ENCODE measurements around the gene DDX27. TPM values are rescaled to one million over a fixed set of nuclear protein-coding genes. Genes with fewer than 3 reads are reported as not detected.

DDX27 gene
- total and polyA plus RNA-seq, 2 of the 13 experiments (the other 11 are each of a cell fraction or from before 2014, with no cell fraction given): 42.6 to 72.8 TPM

DNA sequence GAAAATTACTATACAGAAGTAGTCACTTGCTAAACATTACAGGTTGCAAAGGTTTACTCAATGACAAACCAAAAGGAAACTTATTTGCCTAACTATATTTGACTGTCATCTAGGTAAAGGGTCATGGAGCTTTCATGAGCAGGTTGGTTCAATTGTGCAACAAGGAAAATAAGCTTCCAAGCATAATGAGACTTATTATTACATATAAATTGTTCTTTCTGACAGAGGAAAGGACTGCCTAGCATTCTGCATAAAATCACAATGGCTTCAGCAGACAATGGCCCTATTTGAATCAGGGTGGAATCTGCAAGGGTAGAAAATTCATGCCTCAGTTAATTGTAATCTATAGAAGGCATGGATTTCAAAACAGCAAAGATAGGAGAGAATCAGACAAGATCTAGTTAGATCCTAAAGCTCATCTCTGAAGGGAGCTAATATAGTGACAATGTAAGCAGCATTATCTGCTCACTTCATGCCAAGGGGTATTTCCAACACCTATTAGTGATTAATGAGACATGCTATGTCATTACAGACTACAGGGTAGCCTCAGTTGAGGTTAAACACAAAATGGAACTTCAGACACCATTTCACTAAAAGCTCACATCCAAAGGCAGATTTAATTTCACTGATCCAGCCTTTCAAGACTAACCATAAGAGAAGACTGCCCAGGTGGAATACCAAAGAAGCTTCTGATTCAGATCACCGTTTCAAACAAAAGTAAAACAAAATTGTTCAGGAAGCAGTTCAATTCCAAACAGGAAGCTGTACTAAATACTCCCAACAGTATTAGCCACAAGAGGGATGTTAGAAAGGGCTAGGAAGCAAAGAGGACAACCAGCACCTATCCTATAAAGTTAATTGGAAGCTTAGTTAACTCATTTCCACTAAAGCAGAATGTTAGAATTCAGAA is 39.6 kb upstream of the DDX27 start (continued):
- TF ChIP-seq, protein P1, sequence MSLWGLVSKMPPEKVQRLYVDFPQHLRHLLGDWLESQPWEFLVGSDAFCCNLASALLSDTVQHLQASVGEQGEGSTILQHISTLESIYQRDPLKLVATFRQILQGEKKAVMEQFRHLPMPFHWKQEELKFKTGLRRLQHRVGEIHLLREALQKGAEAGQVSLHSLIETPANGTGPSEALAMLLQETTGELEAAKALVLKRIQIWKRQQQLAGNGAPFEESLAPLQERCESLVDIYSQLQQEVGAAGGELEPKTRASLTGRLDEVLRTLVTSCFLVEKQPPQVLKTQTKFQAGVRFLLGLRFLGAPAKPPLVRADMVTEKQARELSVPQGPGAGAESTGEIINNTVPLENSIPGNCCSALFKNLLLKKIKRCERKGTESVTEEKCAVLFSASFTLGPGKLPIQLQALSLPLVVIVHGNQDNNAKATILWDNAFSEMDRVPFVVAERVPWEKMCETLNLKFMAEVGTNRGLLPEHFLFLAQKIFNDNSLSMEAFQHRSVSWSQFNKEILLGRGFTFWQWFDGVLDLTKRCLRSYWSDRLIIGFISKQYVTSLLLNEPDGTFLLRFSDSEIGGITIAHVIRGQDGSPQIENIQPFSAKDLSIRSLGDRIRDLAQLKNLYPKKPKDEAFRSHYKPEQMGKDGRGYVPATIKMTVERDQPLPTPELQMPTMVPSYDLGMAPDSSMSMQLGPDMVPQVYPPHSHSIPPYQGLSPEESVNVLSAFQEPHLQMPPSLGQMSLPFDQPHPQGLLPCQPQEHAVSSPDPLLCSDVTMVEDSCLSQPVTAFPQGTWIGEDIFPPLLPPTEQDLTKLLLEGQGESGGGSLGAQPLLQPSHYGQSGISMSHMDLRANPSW (CRISPR knock-in tag; IDR thresholded peaks at IDR 0.05; ENCODE audit: borderline replicate concordance): no peak
- 0 out of 2 replicates have a peak, but pooled peaks have one; percentile 46 for TF ChIP-seq ZBTB7B (CRISPR knock-in tag; IDR thresholded peaks at IDR 0.05)
- TF ChIP-seq AHR (CRISPR knock-in tag; IDR thresholded peaks at IDR 0.05): no peak
- no peak for TF ChIP-seq TBL1XR1 (IDR thresholded peaks at IDR 0.05; ENCODE audit: borderline replicate concordance, low read length, partially characterized antibody)
- no peak for TF ChIP-seq JARID2 (CRISPR knock-in tag; IDR thresholded peaks at IDR 0.05; ENCODE audit: insufficient replicate concordance)
- TF ChIP-seq, protein P2, sequence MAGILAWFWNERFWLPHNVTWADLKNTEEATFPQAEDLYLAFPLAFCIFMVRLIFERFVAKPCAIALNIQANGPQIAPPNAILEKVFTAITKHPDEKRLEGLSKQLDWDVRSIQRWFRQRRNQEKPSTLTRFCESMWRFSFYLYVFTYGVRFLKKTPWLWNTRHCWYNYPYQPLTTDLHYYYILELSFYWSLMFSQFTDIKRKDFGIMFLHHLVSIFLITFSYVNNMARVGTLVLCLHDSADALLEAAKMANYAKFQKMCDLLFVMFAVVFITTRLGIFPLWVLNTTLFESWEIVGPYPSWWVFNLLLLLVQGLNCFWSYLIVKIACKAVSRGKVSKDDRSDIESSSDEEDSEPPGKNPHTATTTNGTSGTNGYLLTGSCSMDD (CRISPR knock-in tag; IDR thresholded peaks at IDR 0.05): no peak
- no peak for TF ChIP-seq ZNF446 (CRISPR knock-in tag; IDR thresholded peaks at IDR 0.05)
- TF ChIP-seq IKZF4 (CRISPR knock-in tag; IDR thresholded peaks at IDR 0.05; ENCODE audit: borderline replicate concordance, low read depth, not compliant biosample characterization): no peak
- TF ChIP-seq, protein P3, sequence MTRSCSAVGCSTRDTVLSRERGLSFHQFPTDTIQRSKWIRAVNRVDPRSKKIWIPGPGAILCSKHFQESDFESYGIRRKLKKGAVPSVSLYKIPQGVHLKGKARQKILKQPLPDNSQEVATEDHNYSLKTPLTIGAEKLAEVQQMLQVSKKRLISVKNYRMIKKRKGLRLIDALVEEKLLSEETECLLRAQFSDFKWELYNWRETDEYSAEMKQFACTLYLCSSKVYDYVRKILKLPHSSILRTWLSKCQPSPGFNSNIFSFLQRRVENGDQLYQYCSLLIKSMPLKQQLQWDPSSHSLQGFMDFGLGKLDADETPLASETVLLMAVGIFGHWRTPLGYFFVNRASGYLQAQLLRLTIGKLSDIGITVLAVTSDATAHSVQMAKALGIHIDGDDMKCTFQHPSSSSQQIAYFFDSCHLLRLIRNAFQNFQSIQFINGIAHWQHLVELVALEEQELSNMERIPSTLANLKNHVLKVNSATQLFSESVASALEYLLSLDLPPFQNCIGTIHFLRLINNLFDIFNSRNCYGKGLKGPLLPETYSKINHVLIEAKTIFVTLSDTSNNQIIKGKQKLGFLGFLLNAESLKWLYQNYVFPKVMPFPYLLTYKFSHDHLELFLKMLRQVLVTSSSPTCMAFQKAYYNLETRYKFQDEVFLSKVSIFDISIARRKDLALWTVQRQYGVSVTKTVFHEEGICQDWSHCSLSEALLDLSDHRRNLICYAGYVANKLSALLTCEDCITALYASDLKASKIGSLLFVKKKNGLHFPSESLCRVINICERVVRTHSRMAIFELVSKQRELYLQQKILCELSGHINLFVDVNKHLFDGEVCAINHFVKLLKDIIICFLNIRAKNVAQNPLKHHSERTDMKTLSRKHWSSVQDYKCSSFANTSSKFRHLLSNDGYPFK (CRISPR knock-in tag; IDR thresholded peaks at IDR 0.05; ENCODE audit: borderline replicate concordance): no peak
- no peak for TF ChIP-seq PCBP1 (IDR thresholded peaks at IDR 0.05; ENCODE audit: borderline replicate concordance, low read depth, low read length)
- TF ChIP-seq, protein P4, sequence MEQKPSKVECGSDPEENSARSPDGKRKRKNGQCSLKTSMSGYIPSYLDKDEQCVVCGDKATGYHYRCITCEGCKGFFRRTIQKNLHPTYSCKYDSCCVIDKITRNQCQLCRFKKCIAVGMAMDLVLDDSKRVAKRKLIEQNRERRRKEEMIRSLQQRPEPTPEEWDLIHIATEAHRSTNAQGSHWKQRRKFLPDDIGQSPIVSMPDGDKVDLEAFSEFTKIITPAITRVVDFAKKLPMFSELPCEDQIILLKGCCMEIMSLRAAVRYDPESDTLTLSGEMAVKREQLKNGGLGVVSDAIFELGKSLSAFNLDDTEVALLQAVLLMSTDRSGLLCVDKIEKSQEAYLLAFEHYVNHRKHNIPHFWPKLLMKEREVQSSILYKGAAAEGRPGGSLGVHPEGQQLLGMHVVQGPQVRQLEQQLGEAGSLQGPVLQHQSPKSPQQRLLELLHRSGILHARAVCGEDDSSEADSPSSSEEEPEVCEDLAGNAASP (CRISPR knock-in tag; IDR thresholded peaks at IDR 0.05; ENCODE audit: borderline replicate concordance): 0 out of 2 replicates have a peak, but pooled peaks have one; percentile 28
- TF ChIP-seq SRSF9 (IDR thresholded peaks at IDR 0.05; ENCODE audit: borderline replicate concordance, insufficient read depth, low read depth, low read length, poor library complexity, severe bottlenecking): no peak
- TF ChIP-seq, protein P5, sequence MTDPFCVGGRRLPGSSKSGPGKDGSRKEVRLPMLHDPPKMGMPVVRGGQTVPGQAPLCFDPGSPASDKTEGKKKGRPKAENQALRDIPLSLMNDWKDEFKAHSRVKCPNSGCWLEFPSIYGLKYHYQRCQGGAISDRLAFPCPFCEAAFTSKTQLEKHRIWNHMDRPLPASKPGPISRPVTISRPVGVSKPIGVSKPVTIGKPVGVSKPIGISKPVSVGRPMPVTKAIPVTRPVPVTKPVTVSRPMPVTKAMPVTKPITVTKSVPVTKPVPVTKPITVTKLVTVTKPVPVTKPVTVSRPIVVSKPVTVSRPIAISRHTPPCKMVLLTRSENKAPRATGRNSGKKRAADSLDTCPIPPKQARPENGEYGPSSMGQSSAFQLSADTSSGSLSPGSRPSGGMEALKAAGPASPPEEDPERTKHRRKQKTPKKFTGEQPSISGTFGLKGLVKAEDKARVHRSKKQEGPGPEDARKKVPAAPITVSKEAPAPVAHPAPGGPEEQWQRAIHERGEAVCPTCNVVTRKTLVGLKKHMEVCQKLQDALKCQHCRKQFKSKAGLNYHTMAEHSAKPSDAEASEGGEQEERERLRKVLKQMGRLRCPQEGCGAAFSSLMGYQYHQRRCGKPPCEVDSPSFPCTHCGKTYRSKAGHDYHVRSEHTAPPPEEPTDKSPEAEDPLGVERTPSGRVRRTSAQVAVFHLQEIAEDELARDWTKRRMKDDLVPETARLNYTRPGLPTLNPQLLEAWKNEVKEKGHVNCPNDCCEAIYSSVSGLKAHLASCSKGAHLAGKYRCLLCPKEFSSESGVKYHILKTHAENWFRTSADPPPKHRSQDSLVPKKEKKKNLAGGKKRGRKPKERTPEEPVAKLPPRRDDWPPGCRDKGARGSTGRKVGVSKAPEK (CRISPR knock-in tag; IDR thresholded peaks at IDR 0.05; ENCODE audit: borderline replicate concordance): no peak
- no peak for TF ChIP-seq ISL2 (CRISPR knock-in tag; IDR thresholded peaks at IDR 0.05)
- no peak for TF ChIP-seq NR3C1 (CRISPR knock-in tag; IDR thresholded peaks at IDR 0.05)
